PFSK-1 (cell line): ENCODE results near the gene HIVEP1.

Experiments
- FOXP2 ChIP-seq: optimal IDR thresholded peaks from 2 replicates; pipeline ENCODE3; 2011; ENCODE audit warnings: borderline replicate concordance, control low read depth, inconsistent platforms; ENCODE audit not compliant: insufficient read depth; ENCODE audit errors: extremely low read length, extremely low read depth
- POLR2AphosphoS5 ChIP-seq: IDR thresholded peaks from 2 replicates; pipeline ENCODE4 v1.6.1; 2012; ENCODE audit warnings: low read depth, mild to moderate bottlenecking, control low read depth, low read length, moderate library complexity
- REST ChIP-seq, 2 experiments: IDR thresholded peaks; 2 replicates each; pipeline versions ENCODE4 v1.6.1 to v1.8.0; 2011 to 2012; ENCODE audit warnings: low read depth in 2 of 2, low read length in 2 of 2, control low read depth in 1 of 2, inconsistent platforms in 1 of 2, mild to moderate bottlenecking in 1 of 2, moderate library complexity in 1 of 2; ENCODE audit not compliant: insufficient read depth in 1 of 2
- SIN3A ChIP-seq: IDR thresholded peaks from 2 replicates; pipeline ENCODE4 v1.6.1; 2012; ENCODE audit warnings: mild to moderate bottlenecking, low read length, moderate library complexity, borderline replicate concordance; ENCODE audit not compliant: insufficient read depth
- TAF1 ChIP-seq: IDR thresholded peaks from 2 replicates; pipeline ENCODE4 v1.6.1; 2012; ENCODE audit warnings: low read length, control low read depth, borderline replicate concordance; ENCODE audit not compliant: insufficient read depth

The HIVEP1 gene

GRCh38 chr6:12172572-12172971 is 160.5 kb downstream of the HIVEP1 start:
- TF ChIP-seq POLR2AphosphoS5, result no peak
- TF ChIP-seq FOXP2, result no peak
- no peak for TF ChIP-seq TAF1
- no peak for TF ChIP-seq SIN3A
- no peak for TF ChIP-seq REST (IDR thresholded peaks at IDR 0.05; ENCODE audit: insufficient read depth in 1 of 2, low read depth in 2 of 2, low read length in 2 of 2)

- TF ChIP-seq POLR2AphosphoS5 (no peak), FOXP2 (no peak), REST (IDR thresholded peaks at IDR 0.05; ENCODE audit: insufficient read depth in 1 of 2, low read depth in 2 of 2, low read length in 2 of 2) (no peak), TAF1 (no peak), SIN3A (no peak)
Measured at GRCh38 chr6:12173181-12173580, 161.1 kb downstream of the HIVEP1 start.

GRCh38 chr6:12173661-12174060 is 161.5 kb downstream of the HIVEP1 start:
- TF ChIP-seq POLR2AphosphoS5 (no peak), FOXP2 (no peak)

- TF ChIP-seq POLR2AphosphoS5 (no peak), TAF1 (no peak), FOXP2 (no peak), SIN3A (no peak), REST (IDR thresholded peaks at IDR 0.05; ENCODE audit: insufficient read depth in 1 of 2, low read depth in 2 of 2, low read length in 2 of 2) (no peak)
Measured at GRCh38 chr6:12174878-12175277, 162.8 kb downstream of the HIVEP1 start.

GRCh38 chr6:12175626-12176025 is 163.5 kb downstream of the HIVEP1 start:
- TF ChIP-seq FOXP2 (no peak), POLR2AphosphoS5 (no peak), TAF1 (no peak), SIN3A (no peak)

GRCh38 chr6:12178521-12178920 is 166.4 kb downstream of the HIVEP1 start:
- TF ChIP-seq FOXP2 (no peak), SIN3A (no peak), TAF1 (no peak), POLR2AphosphoS5 (no peak)

GRCh38 chr6:12181481-12181880 is 169.4 kb downstream of the HIVEP1 start:
- TF ChIP-seq REST (IDR thresholded peaks at IDR 0.05; ENCODE audit: insufficient read depth in 1 of 2, low read depth in 2 of 2, low read length in 2 of 2) (no peak), FOXP2 (no peak), TAF1 (no peak), SIN3A (no peak), POLR2AphosphoS5 (no peak)
